Tibial nerve (tissue), 4 donors: ENCODE measurements around the gene IMPACT. TPM values are rescaled to one million over a fixed set of nuclear protein-coding genes. Genes with fewer than 3 reads are reported as not detected.

Experiments
- DNase-seq, 2 donors: peaks; one replicate each; pipeline ENCODE4 v3.0.0-alpha.2; 2019; ENCODE audit warnings: low spot score in 2 of 2
- H3K27ac ChIP-seq, 4 donors: fragments of 200-600 bp; sonication (generic) in 3 of 4; one replicate each; pipeline ENCODE4 v1.5.1; 2017 to 2019; ENCODE audit warnings: mild to moderate bottlenecking in 1 of 4
- H3K27me3 ChIP-seq, 2 donors: fragments of 200-600 bp; sonication (generic) in 1 of 2; one replicate each; pipeline versions ENCODE4 v1.5.1 to v1.6.0; 2017 to 2019
- H3K36me3 ChIP-seq, 3 donors: fragments of 200-600 bp; sonication (generic); one replicate each; pipeline ENCODE4 v1.5.1; 2018 to 2019
- H3K4me1 ChIP-seq, 4 donors: fragments of 200-600 bp; sonication (generic) in 3 of 4; one replicate each; pipeline ENCODE4 v1.5.1; 2017 to 2019
- H3K4me3 ChIP-seq, 4 donors: fragments of 200-600 bp; sonication (generic) in 3 of 4; one replicate each; pipeline ENCODE4 v1.5.1; 2017 to 2019; ENCODE audit warnings: mild to moderate bottlenecking in 1 of 4, moderate library complexity in 1 of 4
- H3K9me3 ChIP-seq, 4 donors: fragments of 200-600 bp; sonication (generic) in 3 of 4; one replicate each; pipeline ENCODE4 v1.5.1; 2017 to 2019
- CTCF ChIP-seq, 5 experiments: fragments of 200-600 bp in 3 of 5; fragments of 450-650 bp in 2 of 5; sonication (generic) in 3 of 5; IDR thresholded peaks; one replicate each; pipeline ENCODE4 v1.5.1; 2016 to 2019; ENCODE audit warnings: antibody characterized with exemption in 5 of 5, mild to moderate bottlenecking in 3 of 5, moderate library complexity in 2 of 5
- EP300 ChIP-seq, 2 donors: sonication (generic); formaldehyde crosslinking; IDR thresholded peaks; one replicate each; pipeline ENCODE4 v1.6.1; 2017; ENCODE audit warnings: antibody characterized with exemption in 2 of 2, mild to moderate bottlenecking in 1 of 2
- POLR2A ChIP-seq, 2 donors: fragments of 450-650 bp; IDR thresholded peaks; one replicate each; pipeline ENCODE4 v1.6.1; 2017; ENCODE audit warnings: antibody characterized with exemption in 2 of 2, mild to moderate bottlenecking in 2 of 2, moderate library complexity in 2 of 2
- WGBS, 2 donors: methylation state at CpG; one replicate each; pipeline ENCODE4 v1.1.5; 2018; 5-methylcytosine and 5-hydroxymethylcytosine counted together
- total RNA-seq, 4 donors: library from RNA; depleted of rRNA; stranded (reverse); fragments of >200 nt; gene quantifications; one replicate each; pipeline ENCODE4 v1.1.0, GENCODE V29; 2016

Gene IMPACT
- total RNA-seq, 4 donors from 2014 or later = 18.6 to 30.2 (median 21.7) TPM

GRCh38 chr18:24447961-24448360 lies 21.5 kb downstream of the IMPACT start:
- no peak overlapping the region for H3K4me3 ChIP-seq
- DNase-seq = no peak
- no peak overlapping the region for H3K27ac ChIP-seq
- TF ChIP-seq EP300 (IDR thresholded peaks at IDR 0.05) = no peak
- no peak for TF ChIP-seq POLR2A (IDR thresholded peaks at IDR 0.05)
- TF ChIP-seq CTCF (IDR thresholded peaks at IDR 0.05) = no peak
- H3K9me3 ChIP-seq = no peaks in the 10 kb centered on the region
- no peaks in the 10 kb centered on the region for H3K4me1 ChIP-seq
- H3K27me3 ChIP-seq = no peaks in the 10 kb centered on the region
- H3K36me3 ChIP-seq = peaks cover 0 to 92% (median 0%) of the 10 kb centered on the region in 3 donors
- 80 to 86% methylated on average over 1 of the region's 1 CpG for WGBS, 2 donors

GRCh38 chr18:24456549-24456948 lies 30.1 kb downstream of the IMPACT start:
- H3K36me3 ChIP-seq = peaks cover 0 to 31% (median 0%) of the 10 kb centered on the region in 3 donors
- H3K27me3 ChIP-seq = no peaks in the 10 kb centered on the region
- H3K27ac ChIP-seq = no peak overlapping the region
- TF ChIP-seq EP300 (IDR thresholded peaks at IDR 0.05) (no peak), CTCF (IDR thresholded peaks at IDR 0.05) (no peak), POLR2A (IDR thresholded peaks at IDR 0.05) (no peak)
- 90 to 94% methylated on average over 4 of the region's 4 CpGs for WGBS, 2 donors
- no peaks in the 10 kb centered on the region for H3K9me3 ChIP-seq
- no peaks in the 10 kb centered on the region for H3K4me1 ChIP-seq
- H3K4me3 ChIP-seq = no peak overlapping the region
- DNase-seq = no peak

GRCh38 chr18:24459772-24460171 lies 33.3 kb downstream of the IMPACT start:
- peaks cover 0 to 14% (median 0%) of the 10 kb centered on the region in 3 donors for H3K36me3 ChIP-seq
- no peaks in the 10 kb centered on the region for H3K27me3 ChIP-seq
- no peak for DNase-seq
- WGBS, 2 donors = 87 to 92% methylated on average over 4 of the region's 4 CpGs
- TF ChIP-seq POLR2A (IDR thresholded peaks at IDR 0.05) (no peak), EP300 (IDR thresholded peaks at IDR 0.05) (no peak), CTCF (IDR thresholded peaks at IDR 0.05) (no peak)
- H3K9me3 ChIP-seq = no peaks in the 10 kb centered on the region
- no peak overlapping the region for H3K4me3 ChIP-seq
- H3K27ac ChIP-seq = no peak overlapping the region
- H3K4me1 ChIP-seq = no peaks in the 10 kb centered on the region

- Histone ChIP-seq H3K36me3 (peaks cover 0 to 10% (median 0%) of the 10 kb centered on the region in 3 donors), H3K27ac (no peak within 1 kb of the TSS), H3K9me3 (no peaks in the 10 kb centered on the region), H3K4me3 (no peak within 1 kb of the TSS), H3K27me3 (no peaks in the 10 kb centered on the region), H3K4me1 (no peaks in the 10 kb centered on the region)
- no peak for DNase-seq
- TF ChIP-seq CTCF (IDR thresholded peaks at IDR 0.05) = no peak
- TF ChIP-seq POLR2A (IDR thresholded peaks at IDR 0.05) = no peak
- TF ChIP-seq EP300 (IDR thresholded peaks at IDR 0.05) = no peak
- WGBS, 2 donors = 57 to 83% methylated on average over 1 of the region's 1 CpG
These were observed 33.9 kb downstream of the IMPACT start, which contains the start of gene HRH4 for GRCh38 chr18:24460388-24460787. Gene HRH4 (plus strand): TSS chr18:24460637. CDS start chr18:24460729, 92 bp downstream.

GRCh38 chr18:24461996-24462395 lies 35.5 kb downstream of the IMPACT start:
- H3K27me3 ChIP-seq = no peaks in the 10 kb centered on the region
- no peak for DNase-seq
- WGBS, 2 donors = 93 to 94% methylated on average over 8 of the region's 8 CpGs
- TF ChIP-seq CTCF (IDR thresholded peaks at IDR 0.05) = no peak
- TF ChIP-seq POLR2A (IDR thresholded peaks at IDR 0.05) = no peak
- TF ChIP-seq EP300 (IDR thresholded peaks at IDR 0.05) = no peak
- no peaks in the 10 kb centered on the region for H3K4me1 ChIP-seq
- H3K9me3 ChIP-seq = no peaks in the 10 kb centered on the region
- no peak overlapping the region for H3K27ac ChIP-seq
- H3K36me3 ChIP-seq = peaks cover 0 to 8% (median 0%) of the 10 kb centered on the region in 3 donors
- no peak overlapping the region for H3K4me3 ChIP-seq
